Keratinocyte (primary cell): ENCODE data around the gene SORBS1. TPM values are rescaled to one million over a fixed set of nuclear protein-coding genes. Genes with fewer than 3 reads are reported as not detected.

Experiments used
- DNase-seq: peaks from one replicate; pipeline ENCODE4 v3.0.0-alpha.2; 2011; ENCODE audit warnings: low read depth, missing footprints, low spot score
- FAIRE-seq: peaks from 2 replicates; lab custom pipeline; 2011; peaks lifted over from hg19 to GRCh38; lab: Jason Lieb, UNC
- H2AFZ ChIP-seq: 2 replicates; pipeline ENCODE4 v1.6.0; 2012; ENCODE audit warnings: low read length, control low read depth, inconsistent platforms; ENCODE audit not compliant: control insufficient read depth
- H3K27ac ChIP-seq: 2 replicates; pipeline ENCODE4 v1.5.1; 2011; ENCODE audit warnings: low read length; ENCODE audit not compliant: control insufficient read depth, insufficient read depth
- H3K27me3 ChIP-seq: 3 replicates; pipeline ENCODE4 v1.6.0; 2011; ENCODE audit warnings: low read length; ENCODE audit not compliant: control insufficient read depth, insufficient read depth; ENCODE audit errors: extremely low read depth
- H3K36me3 ChIP-seq, 2 experiments: 2 replicates in 1 of 2; 3 replicates in 1 of 2; pipeline ENCODE4 v1.5.1; 2011; ENCODE audit warnings: low read length in 2 of 2, mild to moderate bottlenecking in 1 of 2; ENCODE audit not compliant: control insufficient read depth in 2 of 2, insufficient read depth in 2 of 2; ENCODE audit errors: extremely low read depth in 1 of 2
- H3K4me1 ChIP-seq: 3 replicates; pipeline ENCODE4 v1.5.1; 2011; ENCODE audit warnings: low read length; ENCODE audit not compliant: control insufficient read depth, insufficient read depth; ENCODE audit errors: extremely low read depth
- H3K4me2 ChIP-seq: 3 replicates; pipeline ENCODE4 v1.6.0; 2011; ENCODE audit warnings: low read depth, low read length; ENCODE audit not compliant: control insufficient read depth, insufficient read depth; ENCODE audit errors: extremely low read depth
- H3K4me3 ChIP-seq, 3 experiments: fragments of 200-600 bp in 1 of 3; sonication (generic) in 1 of 3; 2 replicates in 2 of 3; 3 replicates in 1 of 3; pipeline ENCODE4 v1.5.1; 2011 to 2016; ENCODE audit warnings: low read length in 3 of 3, mild to moderate bottlenecking in 3 of 3, control low read depth in 2 of 3, inconsistent platforms in 1 of 3, low read depth in 1 of 3, mixed read lengths in 1 of 3, mixed run types in 1 of 3, moderate library complexity in 1 of 3; ENCODE audit not compliant: control insufficient read depth in 2 of 3, insufficient read depth in 2 of 3; ENCODE audit errors: extremely low read depth in 1 of 3
- H3K79me2 ChIP-seq: 2 replicates; pipeline ENCODE4 v1.6.0; 2012; ENCODE audit warnings: low read length; ENCODE audit not compliant: control insufficient read depth, insufficient read depth
- H3K9ac ChIP-seq: 3 replicates; pipeline ENCODE4 v1.6.0; 2011; ENCODE audit warnings: low read length; ENCODE audit not compliant: control insufficient read depth, insufficient read depth; ENCODE audit errors: extremely low read depth
- H3K9me1 ChIP-seq: 3 replicates; pipeline ENCODE4 v1.6.0; 2011; ENCODE audit warnings: low read length; ENCODE audit not compliant: control insufficient read depth, insufficient read depth; ENCODE audit errors: extremely low read depth
- H3K9me3 ChIP-seq: 2 replicates; pipeline ENCODE4 v1.5.1; 2012; ENCODE audit warnings: low read depth, low read length; ENCODE audit not compliant: control insufficient read depth
- H4K20me1 ChIP-seq: 3 replicates; pipeline ENCODE4 v1.6.0; 2011; ENCODE audit warnings: low read length; ENCODE audit not compliant: control insufficient read depth, insufficient read depth; ENCODE audit errors: extremely low read depth
- EZH2 ChIP-seq: IDR thresholded peaks from one replicate; pipeline ENCODE4 v1.6.1; 2012; ENCODE audit warnings: inconsistent platforms, mild to moderate bottlenecking, low read length, moderate library complexity
- dilution Hi-C: fragments of 300-500 bp; cut with MboI; formaldehyde crosslinking; loops from one replicate; pipeline ENCODE4 v1.7.0; 2020; ENCODE audit warnings: low sequenced_read_pairs; ENCODE audit not compliant: extremely low pct_ligation_motif_present
- polyA plus RNA-seq, 5 experiments: library from polyadenylated mRNA; depleted of rRNA in 3 of 5; stranded (reverse) in 3 of 5; stranded (forward) in 1 of 5; unstranded in 1 of 5; fragments of >200 nt; gene quantifications; 1 replicate in 1 of 5; 2 replicates in 3 of 5; 3 replicates in 1 of 5; pipeline versions ENCODE4 v1.2.1 to v1.2.3, GENCODE V29; 2011 to 2012; ENCODE audit warnings: missing spikeins in 2 of 5, low read depth in 1 of 5, low replicate concordance in 1 of 5
- TF ChIP-seq, protein P1 (sequence below), 3 experiments: IDR thresholded peaks in 1 of 3; conservative IDR thresholded peaks in 1 of 3; optimal IDR thresholded peaks in 1 of 3; 2 replicates in 2 of 3; 3 replicates in 1 of 3; pipeline versions ENCODE3 to v1.5.1; 2011; ENCODE audit warnings: low read length in 3 of 3, mild to moderate bottlenecking in 3 of 3, moderate library complexity in 2 of 3, control low read depth in 1 of 3, inconsistent platforms in 1 of 3; ENCODE audit not compliant: insufficient read depth in 2 of 3; ENCODE audit errors: extremely low read depth in 1 of 3

Gene SORBS1
- polyA plus RNA-seq, 1 donor (not counting 4 experiments of a cell fraction or from before 2014, with no cell fraction given), result 0.42 TPM

- DNase-seq, result no peak
- no peaks in the 10 kb centered on the region for H4K20me1 ChIP-seq
- dilution Hi-C loops, result no loop called here
- H3K4me3 ChIP-seq, result no peak overlapping the region
- no peak overlapping the region for H3K9ac ChIP-seq
- no peaks in the 10 kb centered on the region for H3K9me3 ChIP-seq
- H3K79me2 ChIP-seq, result no peaks in the 10 kb centered on the region
- no peak overlapping the region for H2AFZ ChIP-seq
- H3K4me2 ChIP-seq, result no peak overlapping the region
- no peaks in the 10 kb centered on the region for H3K4me1 ChIP-seq
- H3K9me1 ChIP-seq, result no peaks in the 10 kb centered on the region
- TF ChIP-seq, protein P1, sequence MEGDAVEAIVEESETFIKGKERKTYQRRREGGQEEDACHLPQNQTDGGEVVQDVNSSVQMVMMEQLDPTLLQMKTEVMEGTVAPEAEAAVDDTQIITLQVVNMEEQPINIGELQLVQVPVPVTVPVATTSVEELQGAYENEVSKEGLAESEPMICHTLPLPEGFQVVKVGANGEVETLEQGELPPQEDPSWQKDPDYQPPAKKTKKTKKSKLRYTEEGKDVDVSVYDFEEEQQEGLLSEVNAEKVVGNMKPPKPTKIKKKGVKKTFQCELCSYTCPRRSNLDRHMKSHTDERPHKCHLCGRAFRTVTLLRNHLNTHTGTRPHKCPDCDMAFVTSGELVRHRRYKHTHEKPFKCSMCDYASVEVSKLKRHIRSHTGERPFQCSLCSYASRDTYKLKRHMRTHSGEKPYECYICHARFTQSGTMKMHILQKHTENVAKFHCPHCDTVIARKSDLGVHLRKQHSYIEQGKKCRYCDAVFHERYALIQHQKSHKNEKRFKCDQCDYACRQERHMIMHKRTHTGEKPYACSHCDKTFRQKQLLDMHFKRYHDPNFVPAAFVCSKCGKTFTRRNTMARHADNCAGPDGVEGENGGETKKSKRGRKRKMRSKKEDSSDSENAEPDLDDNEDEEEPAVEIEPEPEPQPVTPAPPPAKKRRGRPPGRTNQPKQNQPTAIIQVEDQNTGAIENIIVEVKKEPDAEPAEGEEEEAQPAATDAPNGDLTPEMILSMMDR (optimal IDR thresholded peaks at IDR 0.05 in 1 of 3, IDR thresholded peaks at IDR 0.05 in 1 of 3, conservative IDR thresholded peaks at IDR 0.05 in 1 of 3; ENCODE audit: extremely low read depth in 1 of 3, insufficient read depth in 2 of 3, low read length in 3 of 3), result no peak
- TF ChIP-seq EZH2, result no peak
- no peak overlapping the region for H3K27ac ChIP-seq
- H3K36me3 ChIP-seq, result no peaks in the 10 kb centered on the region
- peaks cover 5% of the 10 kb centered on the region for H3K27me3 ChIP-seq
- no peak for FAIRE-seq
Observed at GRCh38 chr10:95423164-95424005, 137.8 kb downstream of the SORBS1 start.

DNA sequence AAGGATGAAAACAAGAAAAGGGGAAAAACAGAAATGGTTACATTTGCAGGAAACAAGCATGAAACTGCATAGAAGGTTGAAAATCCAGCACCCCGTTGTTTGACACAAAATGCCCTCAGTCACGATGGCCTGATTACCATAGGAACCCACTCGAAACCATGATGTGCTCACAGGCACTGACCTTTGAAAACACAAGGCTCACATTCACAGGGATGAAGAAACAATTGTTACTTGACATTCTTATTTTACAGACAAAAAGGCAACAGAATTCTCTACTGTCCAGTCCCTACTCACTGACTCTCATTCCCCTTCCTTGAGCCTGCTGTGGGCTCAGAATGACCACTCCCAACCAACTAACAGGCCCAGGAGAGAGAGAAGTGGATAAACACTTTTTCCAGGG is 138.9 kb downstream of the SORBS1 start:
- Histone ChIP-seq H3K9me3 (no peaks in the 10 kb centered on the region), H3K4me1 (no peaks in the 10 kb centered on the region), H3K4me2 (no peak overlapping the region), H3K27me3 (peaks cover 5% of the 10 kb centered on the region), H3K36me3 (no peaks in the 10 kb centered on the region), H4K20me1 (no peaks in the 10 kb centered on the region), H3K9me1 (no peaks in the 10 kb centered on the region), H3K9ac (no peak overlapping the region), H3K4me3 (no peak overlapping the region), H2AFZ (no peak overlapping the region), H3K27ac (no peak overlapping the region), H3K79me2 (no peaks in the 10 kb centered on the region)
- DNase-seq (no peak), FAIRE-seq (no peak)
- TF ChIP-seq, protein P1 (optimal IDR thresholded peaks at IDR 0.05 in 1 of 3, IDR thresholded peaks at IDR 0.05 in 1 of 3, conservative IDR thresholded peaks at IDR 0.05 in 1 of 3; ENCODE audit: extremely low read depth in 1 of 3, insufficient read depth in 2 of 3, low read length in 3 of 3), result no peak
- no peak for TF ChIP-seq EZH2
- dilution Hi-C loops, result no loop called here
